B cell (primary cell): ENCODE data around the gene GIPC1. TPM values are rescaled to one million over a fixed set of nuclear protein-coding genes. Genes with fewer than 3 reads are reported as not detected.
A peak's percentile ranks its signal among the peaks of the same experiment; 100 is the strongest.

Source experiments
- ATAC-seq: fragments of 200-7000 bp; cut with Tn5 transposase; one replicate; pipeline ENCODE4 v1.10.0; 2021; ENCODE audit warnings: low read depth, mild to moderate bottlenecking, moderate number of reproducible peaks, moderate library complexity
- CTCF ChIA-PET: fragments of 350-600 bp; sonication (Branson Sonifier 250); formaldehyde crosslinking; loops from one replicate; lab custom pipeline; 2021; ENCODE audit warnings: antibody characterized with exemption, inconsistent platforms; lab: Charles Lee
- POLR2A ChIA-PET: fragments of 350-600 bp; sonication (Branson Sonifier 250); formaldehyde crosslinking; loops from one replicate; lab custom pipeline; 2021; ENCODE audit warnings: antibody characterized with exemption; lab: Charles Lee
- DNase-seq: peaks from one replicate; pipeline ENCODE4 v3.0.0; 2013
- H2AFZ ChIP-seq: 2 replicates; pipeline ENCODE4 v1.6.1; 2012; ENCODE audit warnings: mild to moderate bottlenecking, low read depth, low read length; ENCODE audit not compliant: insufficient read depth, poor library complexity, severe bottlenecking
- H3K27ac ChIP-seq, 2 donors: 1 replicate in 1 of 2; 2 replicates in 1 of 2; pipeline ENCODE4 v1.5.1; 2012 to 2013; ENCODE audit warnings: low read length in 2 of 2, mild to moderate bottlenecking in 2 of 2, moderate library complexity in 1 of 2
- H3K27me3 ChIP-seq, 4 experiments: fragments of 200-600 bp in 1 of 4; sonication (generic) in 1 of 4; replicated peaks in 1 of 4; 1 replicate in 2 of 4; 2 replicates in 2 of 4; pipeline versions ENCODE4 v1.6.1 to v1.7.0; 2013 to 2016; ENCODE audit warnings: low read length in 3 of 4, mild to moderate bottlenecking in 2 of 4, mixed read lengths in 1 of 4, moderate library complexity in 1 of 4; ENCODE audit not compliant: insufficient read depth in 4 of 4, control insufficient read depth in 3 of 4; ENCODE audit errors: control extremely low read depth in 1 of 4
- H3K36me3 ChIP-seq, 2 experiments: replicated peaks in 1 of 2; 1 replicate in 1 of 2; 2 replicates in 1 of 2; pipeline versions ENCODE4 v1.6.1 to v1.7.1; 2013; ENCODE audit warnings: low read length in 1 of 2; ENCODE audit not compliant: insufficient read depth in 2 of 2, control insufficient read depth in 1 of 2; ENCODE audit errors: control extremely low read depth in 1 of 2, extremely low read depth in 1 of 2
- H3K4me1 ChIP-seq, 2 donors: fragments of 200-600 bp in 1 of 2; sonication (generic) in 1 of 2; 1 replicate in 1 of 2; 2 replicates in 1 of 2; pipeline versions ENCODE4 v1.5.1 to v1.6.1; 2013 to 2017; ENCODE audit warnings: low read length in 2 of 2; ENCODE audit not compliant: control insufficient read depth in 2 of 2, insufficient read depth in 2 of 2
- H3K4me2 ChIP-seq: replicated peaks from 2 replicates; pipeline ENCODE3; 2012; ENCODE audit warnings: mild to moderate bottlenecking, low read depth, low read length; ENCODE audit not compliant: poor library complexity, severe bottlenecking
- H3K4me3 ChIP-seq, 5 experiments: fragments of 200-600 bp in 1 of 5; sonication (generic) in 1 of 5; 1 replicate in 3 of 5; 2 replicates in 2 of 5; pipeline versions ENCODE4 v1.5.1 to v1.7.0; 2011 to 2016; ENCODE audit warnings: low read length in 4 of 5, mild to moderate bottlenecking in 4 of 5, low read depth in 2 of 5, control low read depth in 1 of 5, moderate library complexity in 1 of 5; ENCODE audit not compliant: insufficient read depth in 1 of 5; ENCODE audit errors: control extremely low read depth in 1 of 5, extremely low read depth in 1 of 5
- H3K79me2 ChIP-seq: fragments of 200-600 bp; sonication (generic); one replicate; pipeline ENCODE4 v1.6.0; 2016; ENCODE audit warnings: low read length; ENCODE audit not compliant: control insufficient read depth, insufficient read depth
- H3K9ac ChIP-seq: fragments of 200-600 bp; sonication (generic); 2 replicates; pipeline ENCODE4 v1.6.1; 2017; ENCODE audit warnings: mild to moderate bottlenecking, low read length, moderate library complexity
- H3K9me3 ChIP-seq, 3 donors: one replicate each; pipeline versions ENCODE4 v1.6.1 to v1.7.1; 2013; ENCODE audit warnings: low read length in 2 of 3; ENCODE audit not compliant: control insufficient read depth in 2 of 3, insufficient read depth in 1 of 3; ENCODE audit errors: control extremely low read depth in 1 of 3
- H4K20me1 ChIP-seq: 2 replicates; pipeline ENCODE4 v1.6.0; 2012; ENCODE audit warnings: mild to moderate bottlenecking, low read length; ENCODE audit not compliant: insufficient read depth, control insufficient read depth, poor library complexity, severe bottlenecking
- H3K27ac Mint-ChIP-seq: one replicate; pipeline ENCODE4 v1.8.0; 2021; ENCODE audit warnings: mixed read lengths
- H3K27me3 Mint-ChIP-seq: one replicate; pipeline ENCODE4 v1.8.0; 2021; ENCODE audit warnings: mixed read lengths
- H3K4me1 Mint-ChIP-seq: one replicate; pipeline ENCODE4 v1.8.0; 2021; ENCODE audit warnings: mixed read lengths
- H3K4me3 Mint-ChIP-seq: one replicate; pipeline ENCODE4 v1.8.0; 2021; ENCODE audit warnings: mixed read lengths
- H3K9me3 Mint-ChIP-seq: one replicate; pipeline ENCODE4 v1.8.0; 2022; ENCODE audit warnings: mixed read lengths; ENCODE audit not compliant: insufficient read depth
- EZH2 ChIP-seq: IDR thresholded peaks from 2 replicates; pipeline ENCODE4 v1.6.1; 2012; ENCODE audit warnings: borderline replicate concordance, low read depth, mild to moderate bottlenecking, moderate library complexity, low read length; ENCODE audit not compliant: insufficient read depth, poor library complexity, severe bottlenecking
- WGBS: methylation state at CpG from one replicate; pipeline ENCODE4 v1.1.5; 2013; ENCODE audit warnings: missing lambda C conversion rate; ENCODE audit not compliant: insufficient coverage; 5-methylcytosine and 5-hydroxymethylcytosine counted together
- intact Hi-C: fragments of 100-400 bp; cut with micrococcal nuclease; formaldehyde crosslinking; loops from one replicate; pipeline ENCODE4 v1.10.0; 2022
- polyA plus RNA-seq: library from polyadenylated mRNA; depleted of rRNA; stranded (reverse); fragments of >200 nt; gene quantifications from 2 replicates; pipeline ENCODE4 v1.2.3, GENCODE V29; 2012
- total RNA-seq, 2 donors: library from RNA; stranded (reverse); fragments of 120-200 nt in 1 of 2; gene quantifications; 1 replicate in 1 of 2; 2 replicates in 1 of 2; pipeline versions ENCODE4 v1.2.3 to v1.2.4, GENCODE V29; 2013 to 2022
- TF ChIP-seq, protein P1 (sequence below): fragments of 200-600 bp; IDR thresholded peaks from one replicate; pipeline ENCODE4 v1.8.0; 2022; ENCODE audit warnings: antibody characterized with exemption, mild to moderate bottlenecking

Gene GIPC1
- total and polyA plus RNA-seq, 2 donors (not counting 1 experiment from before 2014, with no cell fraction given), result 11.3 to 12.0 TPM

DNA sequence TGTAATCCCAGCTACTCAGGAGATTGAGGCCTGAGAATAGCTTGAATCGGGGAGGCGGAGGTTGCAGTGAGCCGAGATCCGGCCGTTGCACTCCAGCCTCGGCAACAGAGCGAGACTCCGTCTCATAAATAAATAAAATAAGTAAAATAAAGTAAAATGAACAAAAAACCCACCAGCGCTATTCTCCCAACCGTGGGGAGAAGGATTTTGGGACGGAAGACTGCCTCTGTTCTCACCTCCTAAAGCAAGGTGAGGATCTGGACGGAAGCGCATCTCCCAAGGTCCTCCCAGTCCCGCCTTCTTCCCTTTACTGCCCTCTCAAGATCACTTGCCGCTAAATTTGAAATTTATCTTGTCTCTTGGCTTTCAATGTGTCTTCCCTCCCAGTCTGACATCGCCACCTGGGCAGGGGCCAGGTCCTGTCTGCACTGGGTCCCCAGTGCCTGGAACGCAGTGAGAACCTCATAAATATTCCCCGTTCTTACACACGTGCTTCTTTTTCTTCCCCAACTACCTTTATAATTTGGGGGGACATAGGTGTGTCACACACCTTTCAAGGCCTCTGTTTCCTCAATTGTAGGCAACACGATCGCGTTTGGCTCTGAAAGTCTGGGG is 23.4 kb upstream of the GIPC1 start:
- H3K9ac ChIP-seq, result peak overlapping the region; percentile 56
- TF ChIP-seq, protein P1, sequence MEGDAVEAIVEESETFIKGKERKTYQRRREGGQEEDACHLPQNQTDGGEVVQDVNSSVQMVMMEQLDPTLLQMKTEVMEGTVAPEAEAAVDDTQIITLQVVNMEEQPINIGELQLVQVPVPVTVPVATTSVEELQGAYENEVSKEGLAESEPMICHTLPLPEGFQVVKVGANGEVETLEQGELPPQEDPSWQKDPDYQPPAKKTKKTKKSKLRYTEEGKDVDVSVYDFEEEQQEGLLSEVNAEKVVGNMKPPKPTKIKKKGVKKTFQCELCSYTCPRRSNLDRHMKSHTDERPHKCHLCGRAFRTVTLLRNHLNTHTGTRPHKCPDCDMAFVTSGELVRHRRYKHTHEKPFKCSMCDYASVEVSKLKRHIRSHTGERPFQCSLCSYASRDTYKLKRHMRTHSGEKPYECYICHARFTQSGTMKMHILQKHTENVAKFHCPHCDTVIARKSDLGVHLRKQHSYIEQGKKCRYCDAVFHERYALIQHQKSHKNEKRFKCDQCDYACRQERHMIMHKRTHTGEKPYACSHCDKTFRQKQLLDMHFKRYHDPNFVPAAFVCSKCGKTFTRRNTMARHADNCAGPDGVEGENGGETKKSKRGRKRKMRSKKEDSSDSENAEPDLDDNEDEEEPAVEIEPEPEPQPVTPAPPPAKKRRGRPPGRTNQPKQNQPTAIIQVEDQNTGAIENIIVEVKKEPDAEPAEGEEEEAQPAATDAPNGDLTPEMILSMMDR, result no peak
- TF ChIP-seq EZH2, result no peak
- H3K4me1 ChIP-seq, result peaks cover 56 to 60% of the 10 kb centered on the region in 2 donors
- peak overlapping the region; percentile 93 for H3K4me2 ChIP-seq
- peaks cover 58% of the 10 kb centered on the region for H3K4me1 Mint-ChIP-seq
- H3K27me3 ChIP-seq, result no peaks in the 10 kb centered on the region
- peaks cover 0 to 19% of the 10 kb centered on the region in 2 experiments for H3K36me3 ChIP-seq
- no peaks in the 10 kb centered on the region for H3K9me3 Mint-ChIP-seq
- intact Hi-C loops, result no loop called here
- WGBS, result 100% methylated on average over 11 of the region's 22 CpGs
- H4K20me1 ChIP-seq, result peaks cover 37% of the 10 kb centered on the region
- H3K27me3 Mint-ChIP-seq, result no peaks in the 10 kb centered on the region
- peak overlapping the region; percentile 73 for H3K4me3 Mint-ChIP-seq
- ATAC-seq (no peak), DNase-seq (no peak)
- POLR2A ChIA-PET, result interaction anchor here (0.6 kb wide), 1 partner anchor 62 kb away, joined by 3 read pairs; no protein-coding TSS in a partner anchor
- peak overlapping the region; percentile 85 for H3K27ac Mint-ChIP-seq
- peak overlapping the region; percentile 85 to 93 for H3K27ac ChIP-seq
- CTCF ChIA-PET, result no interaction called here
- H2AFZ ChIP-seq, result peak overlapping the region; percentile 76
- H3K4me3 ChIP-seq, result peak overlapping the region in 3 of 5 experiments; percentile 48 to 60 (median 57)
- H3K79me2 ChIP-seq, result peaks cover 21% of the 10 kb centered on the region
- H3K9me3 ChIP-seq, result no peaks in the 10 kb centered on the region
